SK-N-MC (cell line): ENCODE results near the gene WNT3.

Source experiments
- EZH2 ChIP-seq: fragments of 200-600 bp; sonication (generic); IDR thresholded peaks from one replicate; pipeline ENCODE4 v1.6.1; 2017; ENCODE audit warnings: antibody characterized with exemption
- FOXP2 ChIP-seq: optimal IDR thresholded peaks from 2 replicates; pipeline ENCODE3; 2011; ENCODE audit warnings: mild to moderate bottlenecking, moderate library complexity; ENCODE audit not compliant: insufficient read depth; ENCODE audit errors: extremely low read length, control extremely low read depth
- POLR2AphosphoS5 ChIP-seq: IDR thresholded peaks from 2 replicates; pipeline ENCODE4 v1.6.1; 2012; ENCODE audit warnings: mild to moderate bottlenecking, low read depth, low read length, borderline replicate concordance

DNA sequence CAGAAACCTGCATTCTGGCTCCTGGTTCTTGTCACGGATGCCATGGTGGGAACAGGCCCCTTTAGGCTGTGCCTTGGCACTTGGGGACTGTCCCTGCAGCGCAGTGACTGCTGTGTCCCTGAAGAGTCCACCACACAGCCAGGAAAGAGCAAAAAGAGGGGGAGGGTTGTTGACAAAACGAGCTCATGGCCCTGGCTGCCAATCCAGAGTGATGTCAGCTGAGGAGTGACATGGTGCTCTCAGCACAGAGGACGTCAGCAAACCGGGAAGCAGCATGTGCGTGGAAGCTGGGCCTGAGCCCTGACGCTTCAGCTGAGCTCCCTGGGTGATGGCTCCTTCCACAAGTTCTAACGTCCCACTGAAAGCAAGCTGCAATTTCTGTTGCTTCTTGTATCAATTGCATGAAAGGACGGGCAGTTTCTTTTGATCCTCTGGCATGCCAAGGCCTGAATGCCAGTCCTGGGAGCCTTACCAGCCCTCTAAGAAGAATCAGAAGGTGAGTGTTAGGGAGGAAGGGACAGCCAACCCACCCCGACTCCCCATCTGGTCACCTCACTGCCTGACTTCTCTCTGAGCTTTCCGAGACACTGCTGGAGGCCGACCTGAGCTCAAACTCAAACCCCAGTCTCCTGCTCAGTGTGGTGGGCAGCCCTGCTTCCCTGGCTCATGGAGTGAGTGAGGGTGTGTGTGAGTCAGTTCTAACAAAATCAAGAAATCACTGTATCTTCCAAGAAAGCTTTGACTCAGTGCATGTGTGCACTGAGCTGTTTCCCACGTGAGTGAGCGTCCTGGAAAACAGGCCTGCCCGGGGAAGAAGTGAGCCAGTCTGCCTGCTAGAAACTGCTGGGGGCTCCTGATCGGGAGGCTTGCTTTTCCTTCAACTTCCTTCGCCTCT lies 14.7 kb upstream of the WNT3 start:
- TF ChIP-seq EZH2 (no peak), POLR2AphosphoS5 (no peak), FOXP2 (no peak)
